ENCODE data around the gene FOXK1.
"Not testable (repeated sequence)": the region's sequence is repeated elsewhere in the genome, so short reads cannot be mapped to it uniquely, and the experiment has no call there.

Gene FOXK1

GRCh38 chr7:4787947-4788626, 106.0 kb downstream of the FOXK1 start:
- no peak for DNase-seq

GRCh38 chr7:4788627-4789189, 106.6 kb downstream of the FOXK1 start:
- DNase-seq = no peak

DNA sequence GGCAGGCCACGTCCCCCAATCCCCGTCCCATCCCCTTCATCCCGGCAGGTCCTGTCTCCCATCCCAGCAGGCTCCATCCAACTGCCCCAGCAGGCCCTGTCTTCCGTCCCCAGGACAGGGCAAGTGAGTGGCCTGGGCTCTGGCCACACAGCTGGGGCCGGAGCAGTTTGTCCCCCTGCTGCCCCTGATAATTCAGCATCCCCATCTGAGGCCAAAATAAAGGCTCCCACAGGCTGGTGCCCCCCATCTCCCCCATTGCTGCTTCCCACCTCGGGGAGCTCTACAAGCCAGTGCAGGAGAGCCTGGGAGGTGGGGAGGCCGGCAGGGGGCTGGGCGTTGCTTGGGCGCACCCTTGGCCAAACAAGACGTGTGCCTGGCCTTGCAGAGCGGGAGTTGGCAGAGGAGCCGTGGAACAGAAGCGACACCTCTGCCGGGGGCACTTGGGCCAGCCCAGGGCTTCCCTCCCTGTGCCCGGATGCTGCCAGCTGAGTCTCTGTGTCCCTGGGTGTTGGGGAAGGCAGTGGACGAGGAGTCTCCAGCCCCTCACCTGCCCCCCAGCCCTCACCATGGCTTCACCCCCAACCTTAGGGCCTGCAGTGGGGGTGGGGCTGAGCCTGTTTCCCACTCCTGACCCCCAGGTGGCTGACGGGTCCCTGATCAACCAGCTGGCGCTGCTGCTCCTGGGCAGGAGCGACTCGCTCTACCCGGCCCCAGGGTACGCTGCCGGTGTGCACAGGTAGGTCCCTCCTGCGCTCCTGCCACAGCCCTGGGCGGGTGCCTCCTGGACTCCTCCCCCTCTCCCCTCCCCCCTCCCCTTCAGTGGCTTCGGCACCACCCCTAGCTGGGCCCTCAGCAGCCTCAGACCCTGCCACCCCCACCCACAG, 107.3 kb downstream of the FOXK1 start:
- no peak for DNase-seq

DNA sequence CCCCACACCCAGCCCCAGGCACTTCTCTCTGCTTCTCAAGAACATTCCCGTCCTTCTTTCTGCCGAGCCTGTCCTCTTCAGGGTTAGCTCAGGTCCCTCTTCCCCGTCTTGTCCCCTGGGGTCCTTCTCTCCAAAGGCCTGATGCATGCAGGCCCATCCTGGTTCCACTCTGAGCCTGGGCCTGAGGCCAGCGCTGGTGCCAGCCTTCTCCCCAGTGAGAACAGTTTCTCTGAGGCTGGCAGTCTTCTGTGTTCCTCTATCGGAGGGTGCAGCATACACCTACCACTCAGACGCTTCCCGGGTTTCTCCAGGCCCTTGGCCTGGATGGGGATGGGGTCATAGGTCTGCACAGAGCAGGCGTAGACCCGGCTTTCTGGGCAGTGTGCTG, 108.0 kb downstream of the FOXK1 start:
- no peak for DNase-seq

DNA sequence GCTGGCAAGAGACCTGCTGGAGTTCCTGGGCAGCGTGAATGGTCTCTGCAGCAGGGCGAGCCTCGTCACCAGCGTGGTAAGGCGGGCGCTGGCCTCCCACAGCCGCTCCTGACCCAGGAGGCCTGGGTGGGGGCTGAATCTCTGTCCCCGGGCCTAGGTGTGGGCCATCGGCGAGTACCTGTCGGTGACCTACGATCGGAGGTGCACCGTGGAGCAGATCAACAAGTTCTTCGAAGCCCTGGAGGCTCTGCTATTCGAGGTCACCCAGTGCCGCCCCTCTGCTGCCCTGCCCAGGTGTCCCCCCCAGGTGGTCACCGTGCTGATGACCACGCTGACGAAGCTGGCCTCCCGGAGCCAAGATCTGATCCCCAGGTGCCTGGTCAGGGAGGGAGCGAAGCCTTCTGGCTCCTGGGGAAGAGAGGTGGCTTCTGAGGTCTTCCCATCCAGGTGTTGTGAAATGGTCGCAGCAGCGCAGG, 108.5 kb downstream of the FOXK1 start:
- DNase-seq = no peak

GRCh38 chr7:4791101-4791737, 109.1 kb downstream of the FOXK1 start:
- no peak for DNase-seq

DNA sequence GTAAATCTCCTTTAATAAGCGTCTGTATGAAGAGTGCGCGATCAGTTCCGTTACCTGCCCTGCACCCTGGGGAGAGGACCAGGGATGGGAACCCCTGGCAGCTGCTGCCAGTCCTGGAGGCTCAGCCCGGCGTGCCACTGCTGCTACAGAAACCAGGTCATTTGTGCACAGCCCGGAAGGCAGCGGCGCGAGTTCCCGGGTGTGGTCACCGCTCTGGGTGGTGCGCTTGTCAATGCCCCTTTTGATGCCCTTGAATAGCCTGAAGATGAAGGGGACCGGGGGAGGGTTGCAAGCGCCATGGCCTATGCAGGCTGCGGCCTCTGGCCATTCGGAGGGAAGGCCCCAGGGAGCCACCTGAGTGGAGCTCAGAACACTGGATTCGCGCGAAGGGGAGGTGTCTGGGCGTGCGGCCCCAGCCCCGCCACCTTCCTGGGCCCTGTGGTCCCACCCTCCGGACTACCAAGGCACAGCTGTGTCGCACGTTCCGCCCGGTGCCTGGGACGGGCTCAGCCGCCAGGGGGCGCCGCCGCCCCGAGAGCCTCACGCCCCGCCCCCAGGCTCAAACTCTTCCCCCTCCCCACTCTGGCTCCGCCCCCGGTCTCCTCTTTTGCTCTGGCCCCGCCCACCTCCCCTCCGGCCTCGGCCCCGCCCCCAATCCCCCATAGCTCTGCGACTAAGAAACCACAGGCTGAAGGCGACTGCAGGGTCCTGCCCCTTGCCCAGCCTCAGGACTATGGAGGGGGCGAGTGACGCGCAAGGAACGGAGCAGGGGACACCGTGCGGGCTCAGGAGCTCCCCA, 109.8 kb downstream of the FOXK1 start:
- no peak for DNase-seq

- no peak for DNase-seq
Observed at GRCh38 chr7:4792537-4793126, 110.5 kb downstream of the FOXK1 start.

DNA sequence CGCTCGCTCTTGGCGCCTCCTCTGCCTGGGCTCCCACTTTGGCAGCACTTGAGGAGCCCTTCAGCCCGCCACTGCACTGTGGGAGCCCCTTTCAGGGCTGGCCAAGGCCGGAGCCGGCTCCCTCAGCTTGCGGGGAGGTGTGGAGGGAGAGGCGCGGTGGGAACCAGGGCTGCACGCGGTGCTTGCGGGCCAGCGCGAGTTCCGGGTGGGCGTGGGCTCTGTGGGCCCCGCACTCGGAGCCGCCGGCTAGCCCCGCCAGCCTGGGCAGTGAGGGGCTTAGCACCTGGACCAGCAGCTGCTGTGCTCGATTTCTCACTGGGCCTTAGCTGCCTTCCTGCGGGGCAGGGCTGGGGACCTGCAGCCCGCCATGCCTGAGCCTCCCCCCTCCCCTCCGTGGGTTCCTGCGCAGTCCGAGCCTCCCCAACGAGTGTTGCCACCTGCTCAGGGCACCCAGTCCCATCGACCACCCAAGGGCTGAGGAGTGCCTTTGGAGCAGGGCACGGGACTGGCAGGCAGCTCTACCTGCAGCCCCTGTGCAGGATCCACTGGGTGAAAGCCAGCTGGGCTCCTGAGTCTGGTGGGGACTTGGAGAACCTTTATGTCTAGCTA, 111.4 kb downstream of the FOXK1 start:
- DNase-seq = not testable (repeated sequence)

- DNase-seq = not testable (repeated sequence)
Observed at GRCh38 chr7:4794171-4794570, 112.1 kb downstream of the FOXK1 start.

- no peak for DNase-seq
Observed at GRCh38 chr7:4794591-4795350, 112.7 kb downstream of the FOXK1 start.

DNA sequence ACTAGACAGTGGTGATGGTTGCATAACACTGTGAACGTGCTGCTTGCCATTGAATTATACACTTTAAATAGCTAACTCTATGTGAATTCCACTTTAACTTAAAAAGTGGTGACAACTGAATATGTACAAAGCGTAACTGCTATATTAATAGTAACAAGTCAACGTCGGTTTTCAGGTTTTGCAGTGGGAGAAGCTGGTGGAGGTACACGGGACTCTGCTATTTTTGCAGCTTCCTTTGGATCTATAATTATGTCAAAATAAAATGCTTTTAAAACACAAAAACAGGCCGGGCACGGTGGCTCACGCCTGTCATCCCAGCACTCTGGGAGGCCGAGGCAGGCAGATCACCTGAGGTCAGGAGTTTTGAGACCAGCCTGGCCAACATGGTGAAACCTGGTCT, 114.4 kb downstream of the FOXK1 start:
- DNase-seq = no peak

GRCh38 chr7:4797858-4798705, 116.0 kb downstream of the FOXK1 start:
- DNase-seq = no peak

DNA sequence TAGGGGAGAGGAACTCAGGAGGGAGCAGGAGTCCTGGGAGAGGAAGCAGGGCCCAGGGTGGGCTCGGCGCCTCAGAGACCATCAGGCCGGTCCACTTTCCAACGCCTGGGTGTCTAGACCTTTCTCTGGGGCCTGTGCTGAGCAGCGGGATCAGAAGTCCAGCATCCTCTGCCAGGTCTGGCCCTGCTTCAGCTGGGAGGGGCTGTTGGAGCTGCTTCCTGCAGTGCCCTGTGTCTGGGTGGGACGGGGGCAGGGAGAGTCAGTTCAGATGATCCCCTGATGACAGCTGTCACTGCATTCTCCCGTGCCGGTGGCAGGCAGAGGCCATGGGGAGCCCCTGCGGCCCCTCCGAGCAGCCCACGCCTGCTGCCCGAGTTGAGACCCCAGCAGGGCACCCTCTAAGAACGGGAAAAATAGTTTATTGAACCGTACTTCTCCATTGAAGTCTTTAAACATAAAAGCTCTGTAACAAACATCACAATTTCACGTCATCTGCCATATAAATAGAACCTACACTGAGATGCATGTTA, 116.7 kb downstream of the FOXK1 start:
- DNase-seq = no peak

DNA sequence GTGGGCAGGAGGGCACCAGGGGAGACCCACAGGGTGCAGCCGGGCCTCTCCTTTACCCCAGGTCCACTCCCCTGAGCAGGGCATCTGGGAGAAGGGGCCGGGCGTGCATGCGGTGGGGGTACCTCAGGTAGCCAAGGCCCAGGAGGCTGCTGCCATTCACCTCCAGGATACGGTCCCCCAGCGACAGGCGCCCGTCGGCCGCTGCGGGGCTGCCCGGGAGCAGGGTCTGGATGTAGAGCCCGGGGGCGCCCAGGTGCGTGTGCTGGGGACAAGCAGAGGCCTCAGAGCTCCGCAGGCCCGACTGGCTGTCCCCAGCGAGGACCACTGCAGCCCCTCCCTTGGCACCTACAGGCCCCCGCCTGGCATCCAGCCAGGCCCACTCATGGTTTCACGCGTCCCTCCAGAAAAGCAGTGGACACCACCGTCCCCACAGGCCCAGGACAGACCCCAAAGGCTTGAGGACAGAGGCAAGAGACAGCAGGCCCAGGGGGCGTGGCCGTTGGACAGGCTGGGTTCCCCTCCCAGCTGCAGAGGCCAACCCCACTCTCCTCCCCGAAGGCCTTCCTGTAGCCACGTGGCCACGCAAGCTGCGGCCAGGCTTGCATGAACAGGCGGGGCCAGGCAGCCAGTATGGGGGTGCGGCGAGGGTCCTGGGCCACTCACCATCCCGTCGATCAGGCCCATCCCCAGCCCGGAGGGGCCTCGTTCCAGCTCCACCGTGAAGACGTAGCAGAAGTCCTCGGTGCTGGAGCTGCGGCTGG, 117.6 kb downstream of the FOXK1 start:
- DNase-seq = no peak

DNA sequence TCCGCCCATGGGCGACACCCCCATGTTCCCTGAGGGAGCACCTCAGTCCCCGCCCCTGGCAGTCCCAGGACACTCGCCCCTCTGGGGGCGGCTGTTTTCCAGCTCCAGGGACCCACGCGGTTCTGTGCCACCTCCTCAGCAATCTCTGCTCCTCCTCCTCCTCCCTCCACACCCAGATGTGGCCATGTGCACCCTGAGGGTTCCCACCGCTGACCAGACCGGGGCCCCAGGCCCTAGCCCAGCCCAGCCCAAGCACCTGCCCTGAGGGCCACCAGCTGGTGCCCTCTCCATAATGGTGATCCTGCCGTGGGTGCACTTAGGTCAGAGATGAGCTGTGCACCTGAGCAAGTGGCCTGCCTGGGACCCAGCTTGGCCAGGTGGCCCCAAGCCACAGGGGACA, 118.4 kb downstream of the FOXK1 start:
- DNase-seq = no peak

DNA sequence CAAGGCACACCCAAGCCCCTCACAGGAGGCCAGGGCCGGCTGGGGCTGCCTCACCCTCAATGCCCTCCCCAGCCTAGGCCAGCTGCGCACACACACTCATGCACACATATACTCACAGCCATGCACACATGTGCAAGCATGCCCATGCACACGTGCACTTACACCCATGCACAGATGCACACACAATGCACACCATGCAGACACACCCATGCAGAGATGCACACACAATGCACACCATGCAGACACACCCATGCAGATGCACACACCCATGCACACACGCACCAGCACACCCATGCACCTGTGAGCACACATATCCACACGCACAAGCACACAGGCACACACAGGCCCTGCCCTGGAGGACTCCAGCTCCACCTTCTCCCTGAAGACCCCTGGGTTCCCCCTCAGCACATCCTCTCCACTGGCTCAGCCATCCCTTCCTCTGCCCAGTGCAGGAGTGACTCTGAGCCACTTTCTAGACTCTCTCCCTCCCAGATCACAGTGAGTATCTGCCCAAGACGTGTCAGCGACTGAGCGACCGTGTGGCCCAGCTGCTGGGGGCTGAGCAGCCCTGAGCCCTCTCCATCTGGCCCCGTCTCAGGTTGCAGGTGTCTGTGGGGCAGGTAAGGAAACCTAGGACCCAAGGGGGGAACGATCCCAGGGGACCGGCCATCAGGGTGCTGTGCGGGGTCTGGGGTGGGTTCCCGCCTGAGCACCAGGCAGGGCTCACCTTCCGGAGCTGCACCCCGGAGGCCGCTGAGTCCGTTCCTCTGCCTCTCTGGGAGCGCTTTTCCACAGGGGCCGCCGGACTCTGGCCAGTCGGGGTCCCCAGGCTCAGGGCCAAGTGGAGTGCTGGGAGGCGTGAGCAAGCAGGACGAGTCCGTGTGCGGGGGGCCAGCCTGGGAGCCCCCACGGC, 119.1 kb downstream of the FOXK1 start:
- no peak for DNase-seq

- no peak for DNase-seq
Observed at GRCh38 chr7:4801839-4802231, 119.7 kb downstream of the FOXK1 start.
